Ovary (tissue), 9 donors: ENCODE data around the gene ARIH2. TPM values are rescaled to one million over a fixed set of nuclear protein-coding genes. Genes with fewer than 3 reads are reported as not detected.
A peak's percentile ranks its signal among the peaks of the same experiment; 100 is the strongest.

Experiments
- DNase-seq, 5 donors: peaks; one replicate each; pipeline ENCODE4 v3.0.0-alpha.2; 2019 to 2020
- H3K27ac ChIP-seq, 2 donors: fragments of 200-600 bp; one replicate each; pipeline versions ENCODE4 v1.5.1 to v1.8.0; 2019 to 2022
- H3K27me3 ChIP-seq: fragments of 200-600 bp; one replicate; pipeline ENCODE4 v1.8.0; 2022
- H3K36me3 ChIP-seq: fragments of 200-600 bp; sonication (generic); one replicate; pipeline ENCODE4 v1.5.1; 2019
- H3K4me1 ChIP-seq: one replicate; pipeline ENCODE4 v1.8.1; 2013; ENCODE audit warnings: mild to moderate bottlenecking, moderate library complexity; ENCODE audit not compliant: insufficient read depth
- H3K4me3 ChIP-seq: fragments of 200-600 bp; sonication (generic); one replicate; pipeline ENCODE4 v1.5.1; 2017
- H3K9me3 ChIP-seq, 2 donors: fragments of 200-600 bp in 1 of 2; sonication (generic) in 1 of 2; one replicate each; pipeline versions ENCODE4 v1.5.1 to v1.8.1; 2013 to 2019; ENCODE audit warnings: mild to moderate bottlenecking in 1 of 2, moderate library complexity in 1 of 2
- CTCF ChIP-seq, 3 donors: fragments of 450-650 bp in 2 of 3; fragments of 200-600 bp in 1 of 3; IDR thresholded peaks; one replicate each; pipeline versions ENCODE4 v1.5.1 to v1.8.0; 2016 to 2022; ENCODE audit warnings: antibody characterized with exemption in 3 of 3, mild to moderate bottlenecking in 1 of 3
- EP300 ChIP-seq: sonication (generic); formaldehyde crosslinking; IDR thresholded peaks from one replicate; pipeline ENCODE4 v1.6.1; 2017; ENCODE audit warnings: antibody characterized with exemption
- POLR2A ChIP-seq: fragments of 450-650 bp; IDR thresholded peaks from one replicate; pipeline ENCODE4 v1.6.1; 2017; ENCODE audit warnings: antibody characterized with exemption, mild to moderate bottlenecking, moderate library complexity
- WGBS, 3 donors: extraction: QIAGEN DNeasy Blood & Tissue Kit in 1 of 3; methylation state at CpG; one replicate each; pipeline versions ENCODE4 v1.1.5 to v1.1.7; 2013 to 2017; 5-methylcytosine and 5-hydroxymethylcytosine counted together
- intact Hi-C, 4 donors: fragments of 100-400 bp; cut with DNase I; formaldehyde crosslinking; loops; one replicate each; pipeline versions ENCODE4 v1.11.0 to v1.15.1; 2022 to 2023
- polyA plus RNA-seq, 2 donors: library from polyadenylated mRNA; stranded (reverse); fragments of 200-250 nt in 1 of 2; fragments of 350-450 nt in 1 of 2; fragmentation: Illumina TruSeq in 1 of 2; extraction: RNeasy Lipid Tissue Mini Kit (QIAGEN cat#74804) in 1 of 2; gene quantifications; one replicate each; pipeline ENCODE4 v1.2.3, GENCODE V29; 2013 to 2014
- total RNA-seq, 7 donors: library from RNA; depleted of rRNA in 2 of 7; stranded (reverse); fragments of >200 nt in 2 of 7; fragmentation: NEBNext Ultra II Directional in 3 of 7; extraction: Animal tissue kit (Norgen Biotek cat#: 25700) in 3 of 7; gene quantifications; one replicate each; pipeline versions ENCODE4 v1.1.0 to v1.2.4, GENCODE V29; 2016 to 2023
- donor health status: DM: no; HTN: no; CAD: no; lungs with moderate emphysema.
- donor health status: DM: no; HTN: no; CAD: no.
- donor health status: Bipolar disorder and iron deficiency.
- donor health status: DM: yes; HTN: yes; CAD: no.
- donor health status: DM: no; HTN: no; CAD: no.
- donor health status: DM: yes; HTN: yes; CAD: no.

The ARIH2 gene
- total and polyA plus RNA-seq, 9 donors, result 39.6 to 95.7 (median 72.0) TPM

- DNase-seq, result peak in 3 of 5 donors; percentile 20 to 52 (median 41)
- no peaks in the 10 kb centered on the region for H3K27me3 ChIP-seq
- H3K4me1 ChIP-seq, result peaks cover 4% of the 10 kb centered on the region
- H3K36me3 ChIP-seq, result no peaks in the 10 kb centered on the region
- TF ChIP-seq POLR2A (no peak), CTCF (IDR thresholded peaks at IDR 0.05) (no peak), EP300 (no peak)
- no peak overlapping the region for H3K4me3 ChIP-seq
- 42 to 70% (median 49%) methylated on average over 7 of the region's 7 CpGs for WGBS, 3 donors
- H3K27ac ChIP-seq, result no peak overlapping the region
- H3K9me3 ChIP-seq, result no peaks in the 10 kb centered on the region
- intact Hi-C loops, result no loop called here
These were observed 48.3 kb downstream of the ARIH2 start for GRCh38 chr3:48966876-48967361.

GRCh38 chr3:48970586-48970985 lies 51.9 kb downstream of the ARIH2 start:
- no peak for DNase-seq
- Histone ChIP-seq H3K9me3 (no peaks in the 10 kb centered on the region), H3K4me1 (peaks cover 4% of the 10 kb centered on the region), H3K4me3 (no peak overlapping the region), H3K27ac (no peak overlapping the region), H3K36me3 (no peaks in the 10 kb centered on the region), H3K27me3 (no peaks in the 10 kb centered on the region)
- intact Hi-C loops, result no loop called here
- TF ChIP-seq POLR2A, result no peak
- no peak for TF ChIP-seq CTCF (IDR thresholded peaks at IDR 0.05)
- TF ChIP-seq EP300, result no peak
- 94 to 97% (median 95%) methylated on average over 6 of the region's 6 CpGs for WGBS, 3 donors

- intact Hi-C loops, result no loop called here
- Histone ChIP-seq H3K27me3 (no peaks in the 10 kb centered on the region), H3K27ac (no peak overlapping the region), H3K9me3 (no peaks in the 10 kb centered on the region), H3K4me1 (no peaks in the 10 kb centered on the region), H3K36me3 (no peaks in the 10 kb centered on the region), H3K4me3 (no peak overlapping the region)
- WGBS, 3 donors, result 88 to 92% (median 91%) methylated on average over 10 of the region's 10 CpGs
- DNase-seq, result no peak
- TF ChIP-seq EP300 (no peak), POLR2A (no peak), CTCF (IDR thresholded peaks at IDR 0.05) (no peak)
These were observed 55.6 kb downstream of the ARIH2 start for GRCh38 chr3:48974076-48974864.

GRCh38 chr3:48979451-48979850 lies 60.8 kb downstream of the ARIH2 start:
- H3K36me3 ChIP-seq, result no peaks in the 10 kb centered on the region
- intact Hi-C loops, result no loop called here
- 87 to 94% (median 92%) methylated on average over 3 of the region's 3 CpGs for WGBS, 3 donors

More at GRCh38 chr3:48979451-48979850, 60.8 kb downstream of the ARIH2 start:
- no peaks in the 10 kb centered on the region for H3K4me1 ChIP-seq
- no peaks in the 10 kb centered on the region for H3K9me3 ChIP-seq
- TF ChIP-seq EP300, result no peak
- TF ChIP-seq POLR2A, result no peak
- TF ChIP-seq CTCF (IDR thresholded peaks at IDR 0.05), result no peak
- H3K4me3 ChIP-seq, result no peak overlapping the region
- H3K27ac ChIP-seq, result no peak overlapping the region
- DNase-seq, result no peak
- no peaks in the 10 kb centered on the region for H3K27me3 ChIP-seq
